AG04450 (cell line): ENCODE measurements around the gene SEMA7A. TPM values are rescaled to one million over a fixed set of nuclear protein-coding genes. Genes with fewer than 3 reads are reported as not detected.
A peak's percentile ranks its signal among the peaks of the same experiment; 100 is the strongest.

Experiments
- CTCF ChIA-PET: fragments of 300-600, 350-600 bp; formaldehyde crosslinking; extraction: SDS; loops from one replicate; lab custom pipeline; 2022; ENCODE audit warnings: antibody characterized with exemption, inconsistent platforms; lab: Charles Lee
- POLR2A ChIA-PET: fragments of 350-600 bp; formaldehyde crosslinking; extraction: SDS; loops from one replicate; lab custom pipeline; 2021; ENCODE audit warnings: antibody characterized with exemption, inconsistent platforms; lab: Yijun Ruan, JAX
- DNase-seq: peaks from one replicate; pipeline ENCODE4 v3.0.0-alpha.2; 2011; ENCODE audit warnings: low read depth, low spot score
- H3K27ac ChIP-seq: one replicate; pipeline ENCODE4 v1.5.1; 2012; ENCODE audit warnings: low read depth, low read length, control low read depth
- H3K27me3 ChIP-seq: one replicate; pipeline ENCODE4 v1.6.0; 2012; ENCODE audit warnings: low read length; ENCODE audit not compliant: control insufficient read depth, insufficient read depth
- H3K4me3 ChIP-seq: 2 replicates; pipeline ENCODE4 v1.5.1; 2011; ENCODE audit warnings: mild to moderate bottlenecking, low read depth, low read length, control low read depth
- H3K9me3 ChIP-seq: 2 replicates; pipeline ENCODE4 v1.5.1; 2012; ENCODE audit warnings: low read length; ENCODE audit not compliant: control insufficient read depth, insufficient read depth
- CTCF ChIP-seq: IDR thresholded peaks from 2 replicates; pipeline ENCODE4 v1.5.1; 2011; ENCODE audit warnings: low read depth, low read length, control low read depth, inconsistent platforms
- polyA plus RNA-seq: library from polyadenylated mRNA; depleted of rRNA; stranded (reverse); fragments of >200 nt; gene quantifications from 2 replicates; pipeline ENCODE4 v1.2.3, GENCODE V29; 2011

Gene SEMA7A
- polyA plus RNA-seq, 1 experiment, result 7.5 TPM

- no peak for TF ChIP-seq CTCF
- H3K4me3 ChIP-seq, result no peak overlapping the region
- DNase-seq, result no peak
- no peak overlapping the region for H3K27ac ChIP-seq
- ChIA-PET CTCF (interaction anchor here (0.7 kb wide), 1 partner anchor 27 kb away, joined by 3 read pairs; no protein-coding TSS in a partner anchor), POLR2A (no interaction called here)
- no peaks in the 10 kb centered on the region for H3K9me3 ChIP-seq
- no peaks in the 10 kb centered on the region for H3K27me3 ChIP-seq
Observed at GRCh38 chr15:74412159-74412558, 21.6 kb downstream of the SEMA7A start.

GRCh38 chr15:74411686-74412085 is 22.1 kb downstream of the SEMA7A start:
- no peak for TF ChIP-seq CTCF
- Histone ChIP-seq H3K27me3 (no peaks in the 10 kb centered on the region), H3K27ac (no peak overlapping the region), H3K4me3 (no peak overlapping the region), H3K9me3 (no peaks in the 10 kb centered on the region)
- POLR2A ChIA-PET, result no interaction called here
- DNase-seq, result no peak
- CTCF ChIA-PET, result interaction anchor here (0.7 kb wide), 1 partner anchor 28 kb away, joined by 3 read pairs; no protein-coding TSS in a partner anchor

GRCh38 chr15:74410502-74410901 is 23.3 kb downstream of the SEMA7A start:
- no peak for DNase-seq
- CTCF ChIA-PET, result interaction anchor here (2.2 kb wide), 1 partner anchor 28 kb away, joined by 9 read pairs; no protein-coding TSS in a partner anchor
- H3K9me3 ChIP-seq, result no peaks in the 10 kb centered on the region
- no peaks in the 10 kb centered on the region for H3K27me3 ChIP-seq
- H3K27ac ChIP-seq, result no peak overlapping the region
- POLR2A ChIA-PET, result no interaction called here
- H3K4me3 ChIP-seq, result no peak overlapping the region
- TF ChIP-seq CTCF, result no peak

- H3K9me3 ChIP-seq, result no peaks in the 10 kb centered on the region
- ChIA-PET CTCF (interaction anchor here (0.6 to 2.2 kb wide), 2 partner anchors 27 to 303 kb away, joined by 3 to 9 read pairs; no protein-coding TSS in a partner anchor), POLR2A (interaction anchor here (0.6 kb wide), 1 partner anchor 94 kb away, joined by 3 read pairs; no protein-coding TSS in a partner anchor)
- no peaks in the 10 kb centered on the region for H3K27me3 ChIP-seq
- TF ChIP-seq CTCF, result no peak
- H3K4me3 ChIP-seq, result no peak overlapping the region
- no peak for DNase-seq
- no peak overlapping the region for H3K27ac ChIP-seq
Observed at GRCh38 chr15:74409225-74409624, 24.5 kb downstream of the SEMA7A start.

GRCh38 chr15:74408815-74409214 is 24.9 kb downstream of the SEMA7A start:
- Histone ChIP-seq H3K27me3 (no peaks in the 10 kb centered on the region), H3K4me3 (no peak overlapping the region), H3K9me3 (no peaks in the 10 kb centered on the region), H3K27ac (peak overlapping the region; percentile 84)
- ChIA-PET POLR2A (interaction anchor here (0.6 kb wide), 1 partner anchor 94 kb away, joined by 3 read pairs; no protein-coding TSS in a partner anchor), CTCF (interaction anchor here (0.6 to 2.2 kb wide), 2 partner anchors 26 to 304 kb away, joined by 3 to 9 read pairs; no protein-coding TSS in a partner anchor)
- no peak for DNase-seq
- TF ChIP-seq CTCF, result no peak
